Measurements from ENCODE around the gene DEFB123. TPM values are rescaled to one million over a fixed set of nuclear protein-coding genes. Genes with fewer than 3 reads are reported as not detected.

DEFB123 gene
- total RNA-seq, 4 donors from 2014 or later = not detected

DNA sequence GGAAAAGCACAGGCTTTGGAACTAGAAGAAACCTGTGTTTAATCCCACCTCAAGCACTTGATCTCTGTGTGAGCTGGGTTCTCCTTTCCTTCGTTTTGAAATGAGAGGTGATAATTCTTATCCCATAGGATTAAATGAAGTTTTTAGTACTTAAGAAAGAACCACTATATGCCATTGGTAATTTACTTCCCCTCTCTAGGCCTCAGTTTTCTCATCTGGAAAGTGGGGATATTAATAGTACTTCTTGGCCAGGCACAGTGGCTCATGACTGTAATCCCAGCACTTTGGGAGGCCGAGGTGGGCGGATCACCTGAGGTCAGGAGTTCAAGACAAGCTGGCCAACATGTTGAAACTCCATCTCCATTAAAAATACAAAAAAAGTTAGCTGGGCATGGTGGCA, 48.7 kb downstream of the DEFB123 start:
- no peak overlapping the region for H3K27ac ChIP-seq
- no peak for DNase-seq

DNA sequence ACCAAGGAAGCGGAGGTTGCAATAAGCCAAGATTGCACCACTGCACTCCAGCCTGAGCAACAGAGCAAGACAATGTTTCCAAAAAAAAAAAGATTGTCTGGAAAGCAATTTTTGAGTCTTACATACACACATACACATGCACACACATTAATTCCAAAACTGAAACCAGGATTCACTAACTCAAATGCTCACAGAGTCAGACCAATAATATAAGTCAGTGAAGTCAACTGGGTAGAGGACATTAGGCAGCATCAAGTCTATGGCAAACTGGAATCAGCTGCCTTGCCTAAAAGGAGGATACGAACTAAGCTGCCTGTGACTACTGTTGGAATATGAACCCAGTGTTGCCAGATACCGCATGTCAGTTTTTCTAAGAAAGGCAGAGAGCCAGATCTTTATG, 50.3 kb downstream of the DEFB123 start:
- Histone ChIP-seq H3K4me3 (no peak overlapping the region), H3K27me3 (no peaks in the 10 kb centered on the region), H3K9me3 (no peaks in the 10 kb centered on the region), H3K4me1 (no peaks in the 10 kb centered on the region), H3K36me3 (no peaks in the 10 kb centered on the region), H3K27ac (no peak overlapping the region)
- no peak for DNase-seq
- TF ChIP-seq, protein P1, sequence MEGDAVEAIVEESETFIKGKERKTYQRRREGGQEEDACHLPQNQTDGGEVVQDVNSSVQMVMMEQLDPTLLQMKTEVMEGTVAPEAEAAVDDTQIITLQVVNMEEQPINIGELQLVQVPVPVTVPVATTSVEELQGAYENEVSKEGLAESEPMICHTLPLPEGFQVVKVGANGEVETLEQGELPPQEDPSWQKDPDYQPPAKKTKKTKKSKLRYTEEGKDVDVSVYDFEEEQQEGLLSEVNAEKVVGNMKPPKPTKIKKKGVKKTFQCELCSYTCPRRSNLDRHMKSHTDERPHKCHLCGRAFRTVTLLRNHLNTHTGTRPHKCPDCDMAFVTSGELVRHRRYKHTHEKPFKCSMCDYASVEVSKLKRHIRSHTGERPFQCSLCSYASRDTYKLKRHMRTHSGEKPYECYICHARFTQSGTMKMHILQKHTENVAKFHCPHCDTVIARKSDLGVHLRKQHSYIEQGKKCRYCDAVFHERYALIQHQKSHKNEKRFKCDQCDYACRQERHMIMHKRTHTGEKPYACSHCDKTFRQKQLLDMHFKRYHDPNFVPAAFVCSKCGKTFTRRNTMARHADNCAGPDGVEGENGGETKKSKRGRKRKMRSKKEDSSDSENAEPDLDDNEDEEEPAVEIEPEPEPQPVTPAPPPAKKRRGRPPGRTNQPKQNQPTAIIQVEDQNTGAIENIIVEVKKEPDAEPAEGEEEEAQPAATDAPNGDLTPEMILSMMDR (IDR thresholded peaks at IDR 0.05) = no peak
- no peak for TF ChIP-seq POLR2A (IDR thresholded peaks at IDR 0.05)

More for the DNA sequence above, 48.7 kb downstream of the DEFB123 start:
- Histone ChIP-seq H3K27me3 (no peaks in the 10 kb centered on the region), H3K4me3 (no peak overlapping the region), H3K9me3 (no peaks in the 10 kb centered on the region), H3K36me3 (no peaks in the 10 kb centered on the region), H3K4me1 (no peaks in the 10 kb centered on the region)
- TF ChIP-seq POLR2A (IDR thresholded peaks at IDR 0.05) = no peak
- TF ChIP-seq, protein P1 (IDR thresholded peaks at IDR 0.05) = no peak

DNA sequence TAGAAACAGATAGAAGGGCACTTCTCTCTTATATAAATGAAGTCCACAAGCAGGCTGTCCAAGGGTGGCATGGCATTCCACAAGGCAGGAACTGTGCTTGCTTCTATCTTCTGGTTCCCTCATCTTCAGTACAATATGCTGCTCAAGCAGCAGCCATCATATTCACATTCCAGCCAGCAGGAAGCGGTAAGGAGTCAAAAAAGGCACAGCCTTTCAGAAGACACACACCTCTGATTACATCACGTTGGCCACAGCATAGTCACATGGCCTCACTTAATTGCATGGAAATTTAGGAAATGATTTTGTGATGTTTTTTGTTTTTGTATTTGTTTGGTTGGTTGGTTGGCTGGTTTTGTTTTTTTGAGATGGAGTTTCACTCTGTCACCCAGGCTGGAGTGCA, 53.7 kb downstream of the DEFB123 start:
- no peak for DNase-seq
- Histone ChIP-seq H3K27ac (no peak overlapping the region), H3K4me3 (no peak overlapping the region), H3K36me3 (no peaks in the 10 kb centered on the region), H3K9me3 (no peaks in the 10 kb centered on the region), H3K27me3 (no peaks in the 10 kb centered on the region), H3K4me1 (peaks cover 0 to 5% (median 0%) of the 10 kb centered on the region in 4 donors)
- TF ChIP-seq POLR2A (IDR thresholded peaks at IDR 0.05) = no peak
- TF ChIP-seq, protein P1 (IDR thresholded peaks at IDR 0.05) = peak in 3 of 6 experiments; percentile 19 to 23 (median 19)

DNA sequence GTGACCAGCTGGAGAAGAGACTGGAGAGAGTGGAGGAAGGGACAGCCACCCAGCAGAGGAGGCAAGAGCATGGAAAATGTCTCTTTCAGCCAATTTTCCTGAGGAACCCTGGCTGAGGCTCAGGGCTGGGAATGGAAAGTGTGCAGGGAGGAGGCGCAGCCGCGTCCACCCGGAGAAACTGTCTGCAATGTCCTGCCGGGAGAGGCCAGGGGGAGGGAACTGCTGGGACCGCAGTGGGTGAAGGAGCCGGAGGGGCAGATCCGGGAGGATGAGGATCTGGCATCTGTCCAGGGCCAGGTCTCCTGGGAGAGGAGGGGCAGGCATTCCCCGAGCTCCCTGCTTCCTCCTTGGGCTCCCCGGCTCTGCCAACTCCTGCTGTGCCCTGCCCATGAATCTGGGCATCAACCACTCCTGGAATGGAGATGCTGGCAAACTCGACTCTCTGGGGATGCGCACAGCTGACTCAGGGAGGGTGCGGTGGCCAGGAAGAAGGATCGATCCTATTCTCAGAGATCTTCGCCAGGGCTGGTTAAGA, 56.4 kb downstream of the DEFB123 start:
- H3K36me3 ChIP-seq = no peaks in the 10 kb centered on the region
- peaks cover 0 to 5% (median 0%) of the 10 kb centered on the region in 4 donors for H3K4me1 ChIP-seq
- TF ChIP-seq, protein P1 (IDR thresholded peaks at IDR 0.05) = no peak
- no peak for TF ChIP-seq POLR2A (IDR thresholded peaks at IDR 0.05)
- no peaks in the 10 kb centered on the region for H3K27me3 ChIP-seq
- H3K27ac ChIP-seq = peak overlapping the region in 2 of 4 donors; percentile 33 to 44
- no peaks in the 10 kb centered on the region for H3K9me3 ChIP-seq
- DNase-seq = no peak
- no peak overlapping the region for H3K4me3 ChIP-seq

DNA sequence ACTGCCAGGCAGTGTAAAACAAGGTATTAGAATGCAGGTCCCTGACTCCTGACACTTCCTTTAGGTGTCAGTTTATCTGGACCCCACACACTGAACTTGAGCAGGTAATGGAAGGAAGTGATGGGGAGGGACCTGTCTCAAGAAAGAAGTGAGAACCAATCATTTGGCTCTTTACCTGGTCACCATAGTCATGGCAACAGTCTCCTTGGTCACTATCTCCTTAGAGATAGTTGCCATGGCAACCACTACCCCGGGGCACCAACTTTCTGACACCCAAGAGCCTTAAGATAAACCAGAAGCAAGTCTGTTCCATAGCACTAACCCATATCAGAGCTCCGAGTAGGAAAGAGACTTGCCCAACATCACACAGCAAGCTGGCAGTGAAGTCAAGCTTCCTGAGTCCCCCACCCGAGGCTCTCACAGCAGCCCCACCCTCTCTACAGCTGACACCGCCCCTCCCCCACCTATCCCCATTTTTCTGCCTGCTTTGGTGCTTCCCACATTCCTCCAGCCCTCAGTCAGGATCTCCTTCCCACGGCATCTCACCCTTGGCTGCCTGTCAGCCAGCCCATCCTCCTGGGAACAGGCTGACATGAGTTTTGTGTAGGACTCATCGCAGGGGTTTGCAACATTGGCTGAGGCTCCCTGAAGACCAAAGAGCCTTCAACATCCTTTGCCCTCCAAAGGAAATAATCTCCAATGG, 57.6 kb downstream of the DEFB123 start:
- no peaks in the 10 kb centered on the region for H3K9me3 ChIP-seq
- H3K4me3 ChIP-seq = no peak overlapping the region
- no peaks in the 10 kb centered on the region for H3K27me3 ChIP-seq
- no peak for DNase-seq
- H3K4me1 ChIP-seq = peaks cover 0 to 5% (median 0%) of the 10 kb centered on the region in 4 donors
- H3K27ac ChIP-seq = peak overlapping the region in 1 of 4 donors; percentile 39
- TF ChIP-seq, protein P1 (IDR thresholded peaks at IDR 0.05) = no peak
- no peak for TF ChIP-seq POLR2A (IDR thresholded peaks at IDR 0.05)
- H3K36me3 ChIP-seq = no peaks in the 10 kb centered on the region

Other genes starting within 250 kb of the DEFB123 start
- not detected for gene DEFB115, start 183.0 kb upstream of the DEFB123 start, total RNA-seq
- gene DEFB116, start 132.0 kb upstream of the DEFB123 start, total RNA-seq = not detected
- not detected for gene DEFB118, start 72.0 kb upstream of the DEFB123 start, total RNA-seq
- gene DEFB119, start 50.0 kb upstream of the DEFB123 start, total RNA-seq = not detected
- gene DEFB121, start 34.4 kb upstream of the DEFB123 start, total RNA-seq = not detected
- gene DEFB124, start 34.5 kb downstream of the DEFB123 start, total RNA-seq = not detected
- 1 to 10 TPM in 2 of 4 donors, not detected in 2; 1.4 to 1.7 TPM for gene REM1, start 34.7 kb downstream of the DEFB123 start, total RNA-seq
- 10 to 100 TPM; 38.9 to 97.4 (median 56.3) TPM for gene HM13, start 73.8 kb downstream of the DEFB123 start, total RNA-seq
- gene ID1, start 164.7 kb downstream of the DEFB123 start, total RNA-seq = 100 to 1,000 TPM; 408 to 760 (median 570) TPM
- 1 to 10 TPM in 1 of 4 donors, not detected in 3; 2.5 TPM for gene COX4I2, start 197.3 kb downstream of the DEFB123 start, total RNA-seq

Measured in Peyer's patch (tissue), 4 donors.